ENCODE data around the gene PHLPP1.

DNA sequence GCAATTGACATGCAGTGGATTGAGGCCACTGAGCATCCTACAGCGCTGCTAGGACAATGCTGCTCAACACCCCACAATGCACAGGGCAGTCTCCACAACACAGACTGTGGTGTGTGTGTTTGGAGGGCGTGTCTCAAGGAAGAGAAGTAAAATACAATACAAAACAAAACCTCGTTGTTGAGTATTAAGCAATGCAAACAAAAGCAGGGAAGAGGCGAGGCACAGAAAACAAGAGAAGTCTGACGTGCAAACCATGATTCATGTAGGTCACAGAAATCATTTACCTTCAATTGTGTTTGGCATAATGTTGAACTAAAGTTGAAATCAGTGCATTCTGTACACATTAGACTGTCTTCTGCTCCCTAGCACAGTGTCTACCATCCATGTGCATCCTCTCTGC is 260.9 kb downstream of the PHLPP1 start:
- TF ChIP-seq, protein P1, sequence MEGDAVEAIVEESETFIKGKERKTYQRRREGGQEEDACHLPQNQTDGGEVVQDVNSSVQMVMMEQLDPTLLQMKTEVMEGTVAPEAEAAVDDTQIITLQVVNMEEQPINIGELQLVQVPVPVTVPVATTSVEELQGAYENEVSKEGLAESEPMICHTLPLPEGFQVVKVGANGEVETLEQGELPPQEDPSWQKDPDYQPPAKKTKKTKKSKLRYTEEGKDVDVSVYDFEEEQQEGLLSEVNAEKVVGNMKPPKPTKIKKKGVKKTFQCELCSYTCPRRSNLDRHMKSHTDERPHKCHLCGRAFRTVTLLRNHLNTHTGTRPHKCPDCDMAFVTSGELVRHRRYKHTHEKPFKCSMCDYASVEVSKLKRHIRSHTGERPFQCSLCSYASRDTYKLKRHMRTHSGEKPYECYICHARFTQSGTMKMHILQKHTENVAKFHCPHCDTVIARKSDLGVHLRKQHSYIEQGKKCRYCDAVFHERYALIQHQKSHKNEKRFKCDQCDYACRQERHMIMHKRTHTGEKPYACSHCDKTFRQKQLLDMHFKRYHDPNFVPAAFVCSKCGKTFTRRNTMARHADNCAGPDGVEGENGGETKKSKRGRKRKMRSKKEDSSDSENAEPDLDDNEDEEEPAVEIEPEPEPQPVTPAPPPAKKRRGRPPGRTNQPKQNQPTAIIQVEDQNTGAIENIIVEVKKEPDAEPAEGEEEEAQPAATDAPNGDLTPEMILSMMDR (IDR thresholded peaks at IDR 0.05; ENCODE audit: low read length) = no peak
- TF ChIP-seq EZH2phosphoT487 (IDR thresholded peaks at IDR 0.05; ENCODE audit: low read length) = no peak
